HG03135 (cell line): ENCODE measurements around the gene GPATCH11.

Experiments used
- ATAC-seq: cut with Tn5 transposase; IDR thresholded peaks from one replicate; pipeline ENCODE4 v1.9.1; 2021; ENCODE audit warnings: mild to moderate bottlenecking, moderate library complexity; ENCODE audit not compliant: unreplicated experiment

GPATCH11 gene

GRCh38 chr2:37105150-37105549, 20.8 kb downstream of the GPATCH11 start:
- no peak for ATAC-seq

GRCh38 chr2:37109523-37109922, 25.2 kb downstream of the GPATCH11 start:
- no peak for ATAC-seq

GRCh38 chr2:37110306-37111212, 26.2 kb downstream of the GPATCH11 start:
- ATAC-seq = no peak

- no peak for ATAC-seq
Observed at GRCh38 chr2:37111958-37112357, 27.6 kb downstream of the GPATCH11 start.

- no peak for ATAC-seq
Observed at GRCh38 chr2:37117566-37117965, 33.2 kb downstream of the GPATCH11 start.

- no peak for ATAC-seq
Observed at GRCh38 chr2:37119157-37119556, 34.8 kb downstream of the GPATCH11 start.

- ATAC-seq = no peak
Observed at GRCh38 chr2:37125416-37125815, 41.1 kb downstream of the GPATCH11 start.

GRCh38 chr2:37132914-37133313, 48.6 kb downstream of the GPATCH11 start:
- no peak for ATAC-seq

- no peak for ATAC-seq
Observed at GRCh38 chr2:37142546-37142945, 58.2 kb downstream of the GPATCH11 start.

GRCh38 chr2:37143974-37144373, 59.7 kb downstream of the GPATCH11 start:
- ATAC-seq = no peak

- no peak for ATAC-seq
Observed at GRCh38 chr2:37146062-37146461, 61.7 kb downstream of the GPATCH11 start.

GRCh38 chr2:37148325-37148724, 64.0 kb downstream of the GPATCH11 start:
- no peak for ATAC-seq
